Mammary epithelial cell (primary cell): Measurements from ENCODE around the gene SMIM15.

Experiments
- CTCF ChIP-seq, 2 donors: IDR thresholded peaks in 1 of 2; conservative IDR thresholded peaks in 1 of 2; 2 replicates each; pipeline ENCODE4 v1.5.1; 2011 to 2012; ENCODE audit warnings: inconsistent platforms in 2 of 2, low read length in 2 of 2, mild to moderate bottlenecking in 2 of 2, control low read depth in 1 of 2, low read depth in 1 of 2; ENCODE audit not compliant: insufficient read depth in 1 of 2; ENCODE audit errors: extremely low read depth in 1 of 2
- EZH2 ChIP-seq: IDR thresholded peaks from 2 replicates; pipeline ENCODE4 v1.6.1; 2012; ENCODE audit warnings: low read length, inconsistent platforms, borderline replicate concordance

DNA sequence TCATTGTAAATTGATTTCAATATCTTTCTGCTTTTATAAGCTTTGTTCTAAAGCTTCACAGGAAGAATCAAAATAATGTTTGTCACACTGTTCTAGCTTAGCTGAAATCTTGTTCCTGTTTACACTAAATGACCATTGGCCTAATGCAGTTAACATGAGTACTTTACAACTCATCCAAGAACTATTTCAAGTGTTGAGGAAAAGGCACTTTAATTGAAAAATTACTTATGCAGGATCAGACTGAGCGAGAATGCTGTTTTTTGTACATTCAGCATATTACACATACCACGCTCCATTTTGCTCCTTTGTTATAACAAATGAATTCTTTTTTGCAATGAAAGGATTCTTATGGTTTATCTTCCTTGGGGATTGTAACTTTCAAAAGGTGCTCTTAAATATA, 22.4 kb upstream of the SMIM15 start:
- TF ChIP-seq CTCF (conservative IDR thresholded peaks at IDR 0.05 in 1 of 2, IDR thresholded peaks at IDR 0.05 in 1 of 2; ENCODE audit: extremely low read depth in 1 of 2, insufficient read depth in 1 of 2, low read depth in 1 of 2, low read length in 2 of 2) (no peak), EZH2 (no peak)
